ENCODE results near the gene CPNE7.
"Not testable (repeated sequence)": the region's sequence is repeated elsewhere in the genome, so short reads cannot be mapped to it uniquely, and the experiment has no call there.

CPNE7 gene

DNA sequence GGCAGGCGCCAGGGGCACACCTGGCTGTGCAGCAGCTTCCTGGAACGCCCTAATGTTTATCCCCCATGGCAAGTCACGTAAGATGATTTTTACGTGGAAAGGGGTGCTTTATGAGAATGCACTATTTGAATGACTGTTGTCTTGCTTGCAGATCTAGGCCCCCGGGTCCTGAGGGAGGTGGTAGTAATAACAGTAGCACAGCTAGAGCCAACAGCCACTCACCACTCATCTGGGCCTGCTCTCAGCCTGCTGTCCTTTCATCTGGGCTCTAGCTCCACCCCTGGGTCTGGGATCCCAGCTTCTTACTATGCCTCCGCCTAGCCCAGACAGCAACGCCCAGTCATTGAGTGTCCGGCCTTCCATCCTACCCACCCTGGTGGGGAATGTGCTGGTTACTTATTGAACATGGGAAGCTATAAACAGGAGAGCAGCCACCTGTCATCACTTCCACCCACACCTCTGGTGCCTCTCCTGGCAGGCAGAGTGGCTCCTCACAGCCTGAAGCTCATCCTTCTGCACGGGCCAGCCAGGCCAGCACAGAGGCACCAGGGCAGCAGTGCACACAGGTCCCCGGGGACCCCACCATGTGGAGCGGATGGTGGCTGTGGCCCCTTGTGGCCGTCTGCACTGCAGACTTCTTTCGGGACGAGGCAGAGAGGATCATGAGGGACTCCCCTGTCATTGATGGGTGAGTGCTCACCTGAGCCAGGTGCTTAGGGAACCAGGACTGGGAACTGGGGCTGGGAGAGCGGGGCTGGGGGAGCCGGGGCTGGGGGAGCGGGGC, 54.5 kb downstream of the CPNE7 start:
- H2AFZ ChIP-seq (ENCODE audit: low read depth, low read length): no peak overlapping the region
- H3K79me2 ChIP-seq (ENCODE audit: insufficient read depth, low read length): no peaks in the 10 kb centered on the region
- H3K27ac ChIP-seq (ENCODE audit: low read length): no peak overlapping the region
- H3K4me3 ChIP-seq (ENCODE audit: low read depth in 1 of 2, low read length in 2 of 2): no peak overlapping the region
- no peaks in the 10 kb centered on the region for H3K36me3 ChIP-seq (ENCODE audit: insufficient read depth, low read length)
- TF ChIP-seq EZH2 (IDR thresholded peaks at IDR 0.05; ENCODE audit: borderline replicate concordance, low read depth, low read length, severe bottlenecking): no peak
- TF ChIP-seq, protein P1, sequence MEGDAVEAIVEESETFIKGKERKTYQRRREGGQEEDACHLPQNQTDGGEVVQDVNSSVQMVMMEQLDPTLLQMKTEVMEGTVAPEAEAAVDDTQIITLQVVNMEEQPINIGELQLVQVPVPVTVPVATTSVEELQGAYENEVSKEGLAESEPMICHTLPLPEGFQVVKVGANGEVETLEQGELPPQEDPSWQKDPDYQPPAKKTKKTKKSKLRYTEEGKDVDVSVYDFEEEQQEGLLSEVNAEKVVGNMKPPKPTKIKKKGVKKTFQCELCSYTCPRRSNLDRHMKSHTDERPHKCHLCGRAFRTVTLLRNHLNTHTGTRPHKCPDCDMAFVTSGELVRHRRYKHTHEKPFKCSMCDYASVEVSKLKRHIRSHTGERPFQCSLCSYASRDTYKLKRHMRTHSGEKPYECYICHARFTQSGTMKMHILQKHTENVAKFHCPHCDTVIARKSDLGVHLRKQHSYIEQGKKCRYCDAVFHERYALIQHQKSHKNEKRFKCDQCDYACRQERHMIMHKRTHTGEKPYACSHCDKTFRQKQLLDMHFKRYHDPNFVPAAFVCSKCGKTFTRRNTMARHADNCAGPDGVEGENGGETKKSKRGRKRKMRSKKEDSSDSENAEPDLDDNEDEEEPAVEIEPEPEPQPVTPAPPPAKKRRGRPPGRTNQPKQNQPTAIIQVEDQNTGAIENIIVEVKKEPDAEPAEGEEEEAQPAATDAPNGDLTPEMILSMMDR (IDR thresholded peaks at IDR 0.05; ENCODE audit: borderline replicate concordance, extremely low read depth, low read length, poor library complexity, severe bottlenecking): no peak
- H4K20me1 ChIP-seq (ENCODE audit: insufficient read depth, low read length): no peaks in the 10 kb centered on the region
- H3K27me3 ChIP-seq (ENCODE audit: insufficient read depth, low read length, poor library complexity): no peaks in the 10 kb centered on the region
- no peaks in the 10 kb centered on the region for H3K4me1 ChIP-seq (ENCODE audit: insufficient read depth, low read length)
- no peak overlapping the region for H3K9ac ChIP-seq (ENCODE audit: low read depth, low read length)
- no peak overlapping the region for H3K4me2 ChIP-seq (ENCODE audit: insufficient read depth, low read length)
- ATAC-seq (ENCODE audit: insufficient read depth, low read depth) (no peak), DNase-seq (no peak)
- H3K9me3 ChIP-seq (ENCODE audit: insufficient read depth, low read length, severe bottlenecking): no peaks in the 10 kb centered on the region

DNA sequence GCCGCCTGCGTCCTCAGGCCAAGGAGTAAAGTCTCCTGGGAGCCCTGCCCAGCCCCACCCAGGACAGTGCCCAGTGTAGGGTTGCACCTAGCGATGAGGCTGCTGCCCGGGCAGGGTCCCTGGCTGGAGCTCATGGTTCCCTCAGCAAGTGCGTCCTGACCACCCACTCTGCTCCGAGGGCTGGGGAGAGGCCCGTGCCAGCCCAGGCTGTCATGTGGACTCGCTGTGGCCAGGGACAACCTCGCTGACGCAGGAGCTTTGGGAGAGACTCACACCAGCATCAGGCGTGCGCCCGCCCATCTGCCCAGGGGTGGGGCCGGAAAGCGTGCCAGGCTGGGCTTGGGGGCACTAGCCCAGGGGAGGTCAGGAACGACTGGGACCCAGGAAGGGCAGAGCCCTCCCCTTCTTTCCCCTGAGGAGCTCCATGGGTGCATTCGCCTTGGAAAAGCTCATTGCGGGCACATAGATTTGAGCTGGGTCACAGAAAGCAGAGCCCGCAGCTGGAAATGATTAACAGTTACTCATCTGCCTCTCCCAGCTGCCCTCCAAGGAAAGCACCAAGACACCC, 57.6 kb downstream of the CPNE7 start:
- ATAC-seq (ENCODE audit: insufficient read depth, low read depth): no peak
- Histone ChIP-seq H3K9me3 (ENCODE audit: insufficient read depth, low read length, severe bottlenecking) (no peaks in the 10 kb centered on the region), H2AFZ (ENCODE audit: low read depth, low read length) (no peak overlapping the region), H3K4me1 (ENCODE audit: insufficient read depth, low read length) (no peaks in the 10 kb centered on the region), H3K27me3 (ENCODE audit: insufficient read depth, low read length, poor library complexity) (no peaks in the 10 kb centered on the region), H3K27ac (ENCODE audit: low read length) (no peak overlapping the region), H4K20me1 (ENCODE audit: insufficient read depth, low read length) (no peaks in the 10 kb centered on the region), H3K36me3 (ENCODE audit: insufficient read depth, low read length) (no peaks in the 10 kb centered on the region), H3K79me2 (ENCODE audit: insufficient read depth, low read length) (no peaks in the 10 kb centered on the region), H3K4me2 (ENCODE audit: insufficient read depth, low read length) (no peak overlapping the region), H3K9ac (ENCODE audit: low read depth, low read length) (no peak overlapping the region), H3K4me3 (ENCODE audit: low read depth in 1 of 2, low read length in 2 of 2) (no peak overlapping the region)
- no peak for TF ChIP-seq EZH2 (IDR thresholded peaks at IDR 0.05; ENCODE audit: borderline replicate concordance, low read depth, low read length, severe bottlenecking)
- TF ChIP-seq, protein P1 (IDR thresholded peaks at IDR 0.05; ENCODE audit: borderline replicate concordance, extremely low read depth, low read length, poor library complexity, severe bottlenecking): no peak
- no peak for DNase-seq

DNA sequence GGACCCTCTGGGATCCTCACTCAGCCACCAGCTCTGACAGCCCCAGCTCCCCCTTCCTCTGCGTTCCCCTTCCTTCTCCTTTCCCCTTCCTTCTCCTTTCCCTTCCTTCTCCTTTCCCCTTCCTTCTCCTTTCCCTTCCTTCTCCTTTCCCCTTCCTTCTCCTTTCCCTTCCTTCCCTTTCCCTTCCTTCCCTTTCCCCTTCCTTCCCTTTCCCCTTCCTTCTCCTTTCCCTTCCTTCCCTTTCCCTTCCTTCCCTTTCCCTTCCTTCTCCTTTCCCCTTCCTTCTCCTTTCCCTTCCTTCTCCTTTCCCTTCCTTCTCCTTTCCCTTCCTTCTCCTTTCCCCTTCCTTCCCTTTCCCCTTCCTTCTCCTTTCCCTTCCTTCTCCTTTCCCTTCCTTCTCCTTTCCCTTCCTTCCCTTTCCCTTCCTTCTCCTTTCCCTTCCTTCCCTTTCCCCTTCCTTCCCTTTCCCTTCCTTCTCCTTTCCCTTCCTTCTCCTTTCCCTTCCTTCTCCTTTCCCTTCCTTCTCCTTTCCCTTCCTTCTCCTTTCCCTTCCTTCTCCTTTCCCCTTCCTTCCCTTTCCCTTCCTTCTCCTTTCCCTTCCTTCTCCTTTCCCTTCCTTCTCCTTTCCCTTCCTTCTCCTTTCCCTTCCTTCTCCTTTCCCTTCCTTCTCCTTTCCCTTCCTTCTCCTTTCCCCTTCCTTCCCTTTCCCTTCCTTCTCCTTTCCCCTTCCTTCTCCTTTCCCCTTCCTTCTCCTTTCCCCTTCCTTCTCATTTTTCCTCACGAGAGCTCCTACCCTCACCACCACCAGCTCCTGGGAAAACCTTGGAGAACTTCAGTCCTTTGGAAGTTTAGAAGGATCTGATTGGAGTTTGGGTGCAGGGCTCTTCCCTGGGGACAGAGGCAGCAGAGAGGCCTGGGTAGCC, 59.2 kb downstream of the CPNE7 start:
- not testable (repeated sequence) for H3K79me2 ChIP-seq (ENCODE audit: insufficient read depth, low read length); H3K27ac ChIP-seq (ENCODE audit: low read length); H3K4me1 ChIP-seq (ENCODE audit: insufficient read depth, low read length); H3K4me2 ChIP-seq (ENCODE audit: insufficient read depth, low read length); ATAC-seq (ENCODE audit: insufficient read depth, low read depth); H3K9ac ChIP-seq (ENCODE audit: low read depth, low read length); H3K36me3 ChIP-seq (ENCODE audit: insufficient read depth, low read length); H3K9me3 ChIP-seq (ENCODE audit: insufficient read depth, low read length, severe bottlenecking); H3K4me3 ChIP-seq (ENCODE audit: low read depth in 1 of 2, low read length in 2 of 2); DNase-seq; H4K20me1 ChIP-seq (ENCODE audit: insufficient read depth, low read length); H3K27me3 ChIP-seq (ENCODE audit: insufficient read depth, low read length, poor library complexity); H2AFZ ChIP-seq (ENCODE audit: low read depth, low read length)

DNA sequence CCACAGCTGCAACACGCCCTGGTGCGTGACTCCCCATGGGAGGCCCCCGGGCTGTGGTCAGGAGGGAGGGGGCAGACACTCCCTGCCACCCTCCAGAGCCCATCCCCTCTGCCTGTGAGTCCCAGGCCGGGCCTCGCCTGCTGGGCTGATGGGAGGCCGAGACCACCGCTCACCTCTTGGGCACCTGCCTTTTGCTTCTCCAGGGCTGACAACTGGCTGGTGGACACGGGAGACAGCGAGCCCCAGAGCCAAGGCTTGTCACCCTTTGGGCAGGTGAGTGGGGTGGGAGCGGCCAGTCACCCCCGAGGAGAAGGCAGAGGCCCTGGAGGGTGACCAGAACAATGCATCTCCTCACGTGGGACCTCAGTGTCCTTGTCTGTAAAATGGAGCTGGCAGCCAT, 61.1 kb downstream of the CPNE7 start:
- no peak overlapping the region for H2AFZ ChIP-seq (ENCODE audit: low read depth, low read length)
- H3K4me1 ChIP-seq (ENCODE audit: insufficient read depth, low read length): peaks cover 15% of the 10 kb centered on the region
- no peak overlapping the region for H3K9ac ChIP-seq (ENCODE audit: low read depth, low read length)
- ATAC-seq (ENCODE audit: insufficient read depth, low read depth): no peak
- H3K79me2 ChIP-seq (ENCODE audit: insufficient read depth, low read length): no peaks in the 10 kb centered on the region
- no peaks in the 10 kb centered on the region for H3K36me3 ChIP-seq (ENCODE audit: insufficient read depth, low read length)
- H3K9me3 ChIP-seq (ENCODE audit: insufficient read depth, low read length, severe bottlenecking): no peaks in the 10 kb centered on the region
- H3K4me3 ChIP-seq (ENCODE audit: low read depth in 1 of 2, low read length in 2 of 2): no peak overlapping the region
- no peaks in the 10 kb centered on the region for H4K20me1 ChIP-seq (ENCODE audit: insufficient read depth, low read length)
- H3K4me2 ChIP-seq (ENCODE audit: insufficient read depth, low read length): no peak overlapping the region
- H3K27me3 ChIP-seq (ENCODE audit: insufficient read depth, low read length, poor library complexity): no peaks in the 10 kb centered on the region
- H3K27ac ChIP-seq (ENCODE audit: low read length): no peak overlapping the region
- DNase-seq: no peak
- TF ChIP-seq EZH2 (IDR thresholded peaks at IDR 0.05; ENCODE audit: borderline replicate concordance, low read depth, low read length, severe bottlenecking): no peak
- TF ChIP-seq, protein P1 (IDR thresholded peaks at IDR 0.05; ENCODE audit: borderline replicate concordance, extremely low read depth, low read length, poor library complexity, severe bottlenecking): no peak
